ELR (cell line): Measurements from ENCODE around the gene CPSF4.
"Not testable (repeated sequence)": the region's sequence is repeated elsewhere in the genome, so short reads cannot be mapped to it uniquely, and the experiment has no call there.

ENCODE experiments used
- DNase-seq: peaks from one replicate; pipeline ENCODE4 v3.0.0-alpha.2; 2015; ENCODE audit warnings: low read depth

CPSF4 gene

GRCh38 chr7:99408379-99409191 lies 30.2 kb upstream of the CPSF4 start, which contains the start of the genes BUD31 and PDAP1:
Gene BUD31, plus strand, starts transcription at chr7:99408969. Its CDS starts 2,124 bp downstream, at chr7:99411093.
Gene PDAP1, minus strand, starts transcription at chr7:99408597. Its CDS starts 49 bp downstream, at chr7:99408548.
- DNase-seq, result peak; percentile 94

GRCh38 chr7:99409192-99409572 lies 29.6 kb upstream of the CPSF4 start:
- no peak for DNase-seq

GRCh38 chr7:99409806-99410205 lies 28.9 kb upstream of the CPSF4 start:
- no peak for DNase-seq

GRCh38 chr7:99410635-99411034 lies 28.1 kb upstream of the CPSF4 start:
- DNase-seq, result no peak

GRCh38 chr7:99415513-99416127 lies 23.1 kb upstream of the CPSF4 start:
- peak; percentile 61 for DNase-seq

- no peak for DNase-seq
These were observed 20.5 kb upstream of the CPSF4 start for GRCh38 chr7:99418260-99418659.

GRCh38 chr7:99419323-99420021 lies 19.3 kb upstream of the CPSF4 start:
- no peak for DNase-seq

- DNase-seq, result no peak
These were observed 18.5 kb upstream of the CPSF4 start for GRCh38 chr7:99420213-99420612.

- no peak for DNase-seq
These were observed 17.8 kb upstream of the CPSF4 start for GRCh38 chr7:99420986-99421385.

- DNase-seq, result no peak
These were observed 16.6 kb upstream of the CPSF4 start for GRCh38 chr7:99422186-99422585.

GRCh38 chr7:99422625-99423024 lies 16.1 kb upstream of the CPSF4 start:
- DNase-seq, result no peak

GRCh38 chr7:99424932-99425730 lies 13.6 kb upstream of the CPSF4 start:
- DNase-seq, result no peak

- DNase-seq, result no peak
These were observed 9.7 kb upstream of the CPSF4 start for GRCh38 chr7:99428972-99429566.

- no peak for DNase-seq
These were observed 9.0 kb upstream of the CPSF4 start for GRCh38 chr7:99429756-99430155.

- not testable (repeated sequence) for DNase-seq
These were observed 6.8 kb upstream of the CPSF4 start for GRCh38 chr7:99431756-99432540.

- no peak for DNase-seq
These were observed 5.6 kb upstream of the CPSF4 start for GRCh38 chr7:99433158-99433557.

GRCh38 chr7:99437946-99438572 lies 684 bp upstream of the CPSF4 start:
- DNase-seq, result peak; percentile 15

GRCh38 chr7:99440195-99440594 lies 1.5 kb downstream of the CPSF4 start:
- no peak for DNase-seq

GRCh38 chr7:99446096-99446495 lies 7.4 kb downstream of the CPSF4 start:
- peak; percentile 19 for DNase-seq

GRCh38 chr7:99447943-99448342 lies 9.2 kb downstream of the CPSF4 start:
- peak; percentile 37 for DNase-seq
